Naive thymus-derived CD8-positive, alpha-beta T cell (primary cell): Measurements from ENCODE around the gene C2orf72. TPM values are rescaled to one million over a fixed set of nuclear protein-coding genes. Genes with fewer than 3 reads are reported as not detected.

Experiments
- ATAC-seq, 2 donors: fragments of 150-1000 bp; cut with Tn5 transposase in 1 of 2; sonication (Bioruptor Pico), chemical (Tn5 transposase) in 1 of 2; 1 replicate in 1 of 2; 2 replicates in 1 of 2; pipeline ENCODE4 v1.10.0; 2021; ENCODE audit warnings: mild to moderate bottlenecking in 2 of 2, moderate library complexity in 2 of 2
- POLR2A ChIA-PET: fragments of 350-600 bp; sonication (Branson Sonifier 250); formaldehyde crosslinking; loops from one replicate; lab custom pipeline; 2021; ENCODE audit warnings: antibody characterized with exemption; lab: Charles Lee
- DNase-seq, 10 donors: peaks; one replicate each; pipeline versions ENCODE4 v3.0.0 to v3.0.0-alpha.2; 2020 to 2022
- H3K27ac Mint-ChIP-seq, 10 donors: one replicate each; pipeline ENCODE4 v1.8.0; 2020 to 2022; ENCODE audit warnings: mild to moderate bottlenecking in 10 of 10, mixed read lengths in 10 of 10, moderate library complexity in 4 of 10, inconsistent platforms in 1 of 10
- H3K27me3 Mint-ChIP-seq, 5 donors: one replicate each; pipeline ENCODE4 v1.8.0; 2021 to 2022; ENCODE audit warnings: mixed read lengths in 5 of 5
- H3K36me3 Mint-ChIP-seq, 3 donors: one replicate each; pipeline ENCODE4 v1.8.0; 2020 to 2022; ENCODE audit warnings: mixed read lengths in 3 of 3, mild to moderate bottlenecking in 2 of 3, inconsistent platforms in 1 of 3
- H3K4me1 Mint-ChIP-seq, 4 donors: one replicate each; pipeline ENCODE4 v1.8.0; 2021 to 2022; ENCODE audit warnings: mixed read lengths in 4 of 4
- H3K4me3 Mint-ChIP-seq, 10 donors: one replicate each; pipeline ENCODE4 v1.8.0; 2020 to 2022; ENCODE audit warnings: mild to moderate bottlenecking in 10 of 10, mixed read lengths in 10 of 10, moderate library complexity in 6 of 10, inconsistent platforms in 1 of 10
- H3K9me3 Mint-ChIP-seq, 9 donors: one replicate each; pipeline ENCODE4 v1.8.0; 2020 to 2022; ENCODE audit warnings: mixed read lengths in 9 of 9, mild to moderate bottlenecking in 3 of 9, inconsistent platforms in 1 of 9, moderate library complexity in 1 of 9
- polyA plus RNA-seq, 3 donors: library from polyadenylated mRNA; unstranded; fragments of 300-500 nt; fragmentation: Illumina TruSeq; gene quantifications; one replicate each; pipeline ENCODE4 v1.2.3, GENCODE V29; 2021
- total RNA-seq, 8 experiments: library from RNA in 2 of 8; stranded (reverse) in 2 of 8; gene quantifications; one replicate each; pipeline ENCODE4 v1.2.3 and lab custom pipeline; 2021 to 2026

Gene C2orf72
- total and polyA plus RNA-seq, 5 experiments from 2014 or later, result not detected

GRCh38 chr2:231037731-231038482 lies 584 bp downstream of the C2orf72 start:
- POLR2A ChIA-PET, result no interaction called here
- peak overlapping the region in 9 of 10 donors; percentile 38 to 82 (median 63) for H3K4me3 Mint-ChIP-seq
- DNase-seq (no peak), ATAC-seq (peak; percentile 52 to 76)
- H3K9me3 Mint-ChIP-seq, result no peaks in the 10 kb centered on the region
- peaks cover 2 to 11% (median 7%) of the 10 kb centered on the region in 4 donors for H3K4me1 Mint-ChIP-seq
- no peak overlapping the region for H3K27ac Mint-ChIP-seq
- H3K36me3 Mint-ChIP-seq, result no peaks in the 10 kb centered on the region
- H3K27me3 Mint-ChIP-seq, result peaks cover 30 to 85% (median 62%) of the 10 kb centered on the region in 5 donors

- no peaks in the 10 kb centered on the region for H3K9me3 Mint-ChIP-seq
- H3K4me3 Mint-ChIP-seq, result peak overlapping the region; percentile 38 to 82 (median 62)
- ATAC-seq (no peak), DNase-seq (no peak)
- POLR2A ChIA-PET, result interaction anchor here (1.0 kb wide), 1 partner anchor 8 kb away, joined by 4 read pairs; no protein-coding TSS in a partner anchor
- H3K27ac Mint-ChIP-seq, result no peak overlapping the region
- peaks cover 29 to 77% (median 61%) of the 10 kb centered on the region in 5 donors for H3K27me3 Mint-ChIP-seq
- H3K4me1 Mint-ChIP-seq, result peaks cover 2 to 11% (median 7%) of the 10 kb centered on the region in 4 donors
- no peaks in the 10 kb centered on the region for H3K36me3 Mint-ChIP-seq
These were observed 1.4 kb downstream of the C2orf72 start for GRCh38 chr2:231038483-231039293.

GRCh38 chr2:231039294-231039664 lies 2.0 kb downstream of the C2orf72 start:
- ATAC-seq, result no peak
- POLR2A ChIA-PET, result interaction anchor here (1.0 kb wide), 1 partner anchor 8 kb away, joined by 4 read pairs; no protein-coding TSS in a partner anchor

GRCh38 chr2:231039821-231040364 lies 2.6 kb downstream of the C2orf72 start:
- POLR2A ChIA-PET, result interaction anchor here (0.7 to 1.0 kb wide), 2 partner anchors 9 to 221 kb away, joined by 4 read pairs; no protein-coding TSS in a partner anchor
- Mint-ChIP-seq H3K4me3 (peak overlapping the region in 1 of 10 donors; percentile 2), H3K27ac (peak overlapping the region in 1 of 10 donors; percentile 56)

More at GRCh38 chr2:231039294-231039664, 2.0 kb downstream of the C2orf72 start:
- peak overlapping the region in 1 of 10 donors; percentile 40 for H3K27ac Mint-ChIP-seq
- peaks cover 2 to 10% (median 7%) of the 10 kb centered on the region in 4 donors for H3K4me1 Mint-ChIP-seq
- H3K9me3 Mint-ChIP-seq, result no peaks in the 10 kb centered on the region
- peaks cover 29 to 71% (median 55%) of the 10 kb centered on the region in 5 donors for H3K27me3 Mint-ChIP-seq
- DNase-seq, result no peak
- peak overlapping the region in 1 of 10 donors; percentile 47 for H3K4me3 Mint-ChIP-seq
- H3K36me3 Mint-ChIP-seq, result no peaks in the 10 kb centered on the region

GRCh38 chr2:231041061-231041689 lies 3.9 kb downstream of the C2orf72 start:
- Mint-ChIP-seq H3K27me3 (peaks cover 25 to 56% (median 45%) of the 10 kb centered on the region in 5 donors), H3K9me3 (no peaks in the 10 kb centered on the region), H3K36me3 (no peaks in the 10 kb centered on the region), H3K27ac (no peak overlapping the region), H3K4me1 (peaks cover 2 to 7% (median 7%) of the 10 kb centered on the region in 4 donors), H3K4me3 (no peak overlapping the region)
- POLR2A ChIA-PET, result no interaction called here
- no peak for ATAC-seq
- no peak for DNase-seq

More at GRCh38 chr2:231039821-231040364, 2.6 kb downstream of the C2orf72 start:
- peaks cover 2 to 7% (median 7%) of the 10 kb centered on the region in 4 donors for H3K4me1 Mint-ChIP-seq
- H3K36me3 Mint-ChIP-seq, result no peaks in the 10 kb centered on the region
- DNase-seq (no peak), ATAC-seq (no peak)
- no peaks in the 10 kb centered on the region for H3K9me3 Mint-ChIP-seq
- peaks cover 29 to 68% (median 50%) of the 10 kb centered on the region in 5 donors for H3K27me3 Mint-ChIP-seq

GRCh38 chr2:231043796-231044195 lies 6.5 kb downstream of the C2orf72 start:
- POLR2A ChIA-PET, result no interaction called here
- H3K27me3 Mint-ChIP-seq, result peaks cover 17 to 43% (median 39%) of the 10 kb centered on the region in 5 donors
- H3K4me1 Mint-ChIP-seq, result no peaks in the 10 kb centered on the region
- no peak overlapping the region for H3K4me3 Mint-ChIP-seq
- no peak for DNase-seq
- no peaks in the 10 kb centered on the region for H3K36me3 Mint-ChIP-seq
- H3K27ac Mint-ChIP-seq, result no peak overlapping the region
- ATAC-seq, result no peak
- no peaks in the 10 kb centered on the region for H3K9me3 Mint-ChIP-seq

- ATAC-seq, result no peak
These were observed 9.6 kb downstream of the C2orf72 start for GRCh38 chr2:231046916-231047273.

GRCh38 chr2:231047274-231047922 lies 10.1 kb downstream of the C2orf72 start:
- no peak overlapping the region for H3K4me3 Mint-ChIP-seq
- H3K27ac Mint-ChIP-seq, result no peak overlapping the region
- H3K27me3 Mint-ChIP-seq, result peaks cover 0 to 22% (median 7%) of the 10 kb centered on the region in 5 donors
- H3K4me1 Mint-ChIP-seq, result peaks cover 1 to 7% (median 3%) of the 10 kb centered on the region in 4 donors
- DNase-seq (no peak), ATAC-seq (no peak)
- no peaks in the 10 kb centered on the region for H3K36me3 Mint-ChIP-seq
- no peaks in the 10 kb centered on the region for H3K9me3 Mint-ChIP-seq
- POLR2A ChIA-PET, result no interaction called here

More at GRCh38 chr2:231046916-231047273, 9.6 kb downstream of the C2orf72 start:
- Mint-ChIP-seq H3K27me3 (peaks cover 1 to 26% (median 12%) of the 10 kb centered on the region in 5 donors), H3K27ac (no peak overlapping the region), H3K9me3 (no peaks in the 10 kb centered on the region), H3K4me1 (peaks cover 0 to 4% (median 0%) of the 10 kb centered on the region in 4 donors), H3K36me3 (no peaks in the 10 kb centered on the region), H3K4me3 (no peak overlapping the region)
- POLR2A ChIA-PET, result no interaction called here
- no peak for DNase-seq

GRCh38 chr2:231047923-231048915 lies 10.9 kb downstream of the C2orf72 start:
- Mint-ChIP-seq H3K4me1 (peaks cover 5 to 16% (median 11%) of the 10 kb centered on the region in 4 donors), H3K27ac (no peak overlapping the region), H3K27me3 (peaks cover 0 to 21% (median 9%) of the 10 kb centered on the region in 5 donors), H3K4me3 (no peak overlapping the region), H3K36me3 (no peaks in the 10 kb centered on the region), H3K9me3 (no peaks in the 10 kb centered on the region)
- no peak for DNase-seq
- POLR2A ChIA-PET, result no interaction called here
- ATAC-seq, result no peak

- no peak for DNase-seq
- no peak for ATAC-seq
- POLR2A ChIA-PET, result interaction anchor here (0.6 kb wide), 1 partner anchor 320 kb away, joined by 4 read pairs; no protein-coding TSS in a partner anchor
- Mint-ChIP-seq H3K9me3 (no peaks in the 10 kb centered on the region), H3K4me1 (peaks cover 10 to 26% (median 21%) of the 10 kb centered on the region in 4 donors), H3K36me3 (no peaks in the 10 kb centered on the region), H3K27me3 (peaks cover 0 to 29% (median 13%) of the 10 kb centered on the region in 5 donors), H3K27ac (no peak overlapping the region), H3K4me3 (no peak overlapping the region)
These were observed 12.1 kb downstream of the C2orf72 start for GRCh38 chr2:231049286-231050017.
